Gastroesophageal sphincter (tissue), 4 donors: Measurements from ENCODE around the gene OSGIN1. TPM values are rescaled to one million over a fixed set of nuclear protein-coding genes. Genes with fewer than 3 reads are reported as not detected.

Experiments used
- ATAC-seq: fragments of 150-250 bp; one replicate; pipeline ENCODE4 v1.9.1; 2016; ENCODE audit warnings: mild to moderate bottlenecking, moderate library complexity
- H3K27ac ChIP-seq, 4 donors: fragments of 200-600 bp; sonication (generic) in 3 of 4; 1 replicate in 3 of 4; 2 replicates in 1 of 4; pipeline ENCODE4 v1.5.1; 2016 to 2019
- H3K27me3 ChIP-seq: fragments of 200-600 bp; sonication (generic); one replicate; pipeline ENCODE4 v1.5.1; 2019
- H3K36me3 ChIP-seq, 2 donors: fragments of 200-600 bp; sonication (generic); one replicate each; pipeline ENCODE4 v1.5.1; 2019; ENCODE audit warnings: control low read depth in 1 of 2
- H3K4me1 ChIP-seq, 3 donors: fragments of 200-600 bp; sonication (generic); 1 replicate in 2 of 3; 2 replicates in 1 of 3; pipeline ENCODE4 v1.5.1; 2016 to 2019; ENCODE audit warnings: control low read depth in 2 of 3
- H3K4me3 ChIP-seq, 2 donors: fragments of 200-600 bp; sonication (generic); one replicate each; pipeline ENCODE4 v1.5.1; 2019; ENCODE audit warnings: mild to moderate bottlenecking in 1 of 2, moderate library complexity in 1 of 2
- H3K9me3 ChIP-seq, 3 donors: fragments of 200-600 bp; sonication (generic); one replicate each; pipeline ENCODE4 v1.5.1; 2017 to 2019; ENCODE audit warnings: control low read depth in 2 of 3
- CTCF ChIP-seq, 4 experiments: fragments of 200-600 bp in 2 of 4; fragments of 450-650 bp in 2 of 4; sonication (generic) in 1 of 4; IDR thresholded peaks; one replicate each; pipeline ENCODE4 v1.5.1; 2017 to 2019; ENCODE audit warnings: antibody characterized with exemption in 4 of 4, mild to moderate bottlenecking in 2 of 4, moderate library complexity in 2 of 4
- EP300 ChIP-seq: sonication (generic); formaldehyde crosslinking; IDR thresholded peaks from one replicate; pipeline ENCODE4 v1.6.1; 2017; ENCODE audit warnings: antibody characterized with exemption, mild to moderate bottlenecking
- POLR2A ChIP-seq, 2 donors: fragments of 450-650 bp; IDR thresholded peaks; one replicate each; pipeline ENCODE4 v1.6.1; 2017; ENCODE audit warnings: antibody characterized with exemption in 2 of 2, mild to moderate bottlenecking in 2 of 2, moderate library complexity in 1 of 2
- POLR2AphosphoS5 ChIP-seq: sonication (generic); formaldehyde crosslinking; IDR thresholded peaks from one replicate; pipeline ENCODE4 v1.6.1; 2017; ENCODE audit warnings: antibody characterized with exemption
- WGBS, 2 donors: methylation state at CpG; one replicate each; pipeline ENCODE4 v1.1.5; 2018; ENCODE audit warnings: low coverage in 1 of 2; 5-methylcytosine and 5-hydroxymethylcytosine counted together
- total RNA-seq, 4 donors: library from RNA; depleted of rRNA; stranded (reverse); fragments of >200 nt; gene quantifications; one replicate each; pipeline ENCODE4 v1.1.0, GENCODE V29; 2016

The OSGIN1 gene
- total RNA-seq, 4 donors from 2014 or later, result 7.9 to 12.5 (median 9.4) TPM

- WGBS, 2 donors, result no CpG with 5 or more reads among the region's 2 CpGs
- no peaks in the 10 kb centered on the region for H3K9me3 ChIP-seq
- no peak for ATAC-seq
- no peak overlapping the region for H3K4me3 ChIP-seq
- TF ChIP-seq CTCF (IDR thresholded peaks at IDR 0.05), result no peak
- no peak for TF ChIP-seq EP300
- TF ChIP-seq POLR2A (IDR thresholded peaks at IDR 0.05), result no peak
- no peak for TF ChIP-seq POLR2AphosphoS5
- peaks cover 0 to 12% (median 0%) of the 10 kb centered on the region in 3 donors for H3K4me1 ChIP-seq
- H3K27me3 ChIP-seq, result peaks cover 21% of the 10 kb centered on the region
- no peak overlapping the region for H3K27ac ChIP-seq
- peaks cover 0 to 49% of the 10 kb centered on the region in 2 donors for H3K36me3 ChIP-seq
These were observed 14.1 kb downstream of the OSGIN1 start for GRCh38 chr16:83967091-83967490.

GRCh38 chr16:83967838-83968305 is 14.8 kb downstream of the OSGIN1 start, which contains the start of gene NECAB2:
TSS of gene NECAB2 (plus strand) at chr16:83968244. CDS start at chr16:83968649, 405 bp downstream.
- peak within 1 kb of the TSS in 1 of 2 donors; percentile 50 for H3K4me3 ChIP-seq
- H3K36me3 ChIP-seq, result peaks cover 0 to 41% of the 10 kb centered on the region in 2 donors
- H3K9me3 ChIP-seq, result no peaks in the 10 kb centered on the region
- peak in 3 of 4 experiments; percentile 41 to 84 (median 72) for TF ChIP-seq CTCF (IDR thresholded peaks at IDR 0.05)
- no peak for TF ChIP-seq POLR2AphosphoS5
- peaks cover 21% of the 10 kb centered on the region for H3K27me3 ChIP-seq
- H3K27ac ChIP-seq, result no peak within 1 kb of the TSS
- H3K4me1 ChIP-seq, result peaks cover 0 to 12% (median 0%) of the 10 kb centered on the region in 3 donors
- peak; percentile 53 for ATAC-seq
- 24 to 26% methylated on average over 10 to 12 of the region's 35 CpGs for WGBS, 2 donors

GRCh38 chr16:83968306-83968851 is 15.3 kb downstream of the OSGIN1 start:
- Histone ChIP-seq H3K9me3 (no peaks in the 10 kb centered on the region), H3K36me3 (peaks cover 0 to 36% of the 10 kb centered on the region in 2 donors), H3K4me3 (peak overlapping the region in 1 of 2 donors; percentile 50), H3K4me1 (peaks cover 0 to 12% (median 0%) of the 10 kb centered on the region in 3 donors), H3K27ac (no peak overlapping the region), H3K27me3 (peaks cover 21% of the 10 kb centered on the region)
- no CpG with 5 or more reads among the region's 87 CpGs for WGBS, 2 donors
- TF ChIP-seq POLR2AphosphoS5 (no peak), EP300 (no peak), CTCF (IDR thresholded peaks at IDR 0.05) (no peak), POLR2A (IDR thresholded peaks at IDR 0.05) (no peak)
- peak; percentile 28 for ATAC-seq

GRCh38 chr16:83968891-83969649 is 16.0 kb downstream of the OSGIN1 start:
- H3K36me3 ChIP-seq, result peaks cover 0 to 29% of the 10 kb centered on the region in 2 donors
- ATAC-seq, result no peak
- H3K27ac ChIP-seq, result no peak overlapping the region
- no peaks in the 10 kb centered on the region for H3K9me3 ChIP-seq
- peaks cover 0 to 12% (median 0%) of the 10 kb centered on the region in 3 donors for H3K4me1 ChIP-seq
- H3K4me3 ChIP-seq, result peak overlapping the region in 1 of 2 donors; percentile 50
- TF ChIP-seq EP300, result no peak
- H3K27me3 ChIP-seq, result peaks cover 21% of the 10 kb centered on the region
- WGBS, 2 donors, result 0 to 15% methylated on average over 2 to 14 of the region's 45 CpGs

- TF ChIP-seq CTCF (IDR thresholded peaks at IDR 0.05), result no peak
- TF ChIP-seq POLR2A (IDR thresholded peaks at IDR 0.05), result no peak
- no peak for TF ChIP-seq EP300
- TF ChIP-seq POLR2AphosphoS5, result no peak
- Histone ChIP-seq H3K36me3 (peaks cover 0 to 21% of the 10 kb centered on the region in 2 donors), H3K27ac (no peak overlapping the region), H3K27me3 (peaks cover 21% of the 10 kb centered on the region), H3K4me3 (no peak overlapping the region), H3K4me1 (peaks cover 0 to 12% (median 0%) of the 10 kb centered on the region in 3 donors), H3K9me3 (no peaks in the 10 kb centered on the region)
- WGBS, 2 donors, result 33% methylated on average over 3 of the region's 18 CpGs; no CpG with 5 or more reads in 1 of the 2 donors
- no peak for ATAC-seq
These were observed 16.9 kb downstream of the OSGIN1 start for GRCh38 chr16:83969771-83970429.
